HG02798 (cell line): ENCODE data around the gene BTRC.
"Not testable (repeated sequence)": the region's sequence is repeated elsewhere in the genome, so short reads cannot be mapped to it uniquely, and the experiment has no call there.

Experiments
- ATAC-seq: cut with Tn5 transposase; IDR thresholded peaks from one replicate; pipeline ENCODE4 v1.9.1; 2021; ENCODE audit warnings: mild to moderate bottlenecking; ENCODE audit not compliant: unreplicated experiment, poor library complexity

BTRC gene

GRCh38 chr10:101353692-101354327 is at the start of gene BTRC:
TSS of gene BTRC (plus strand) at chr10:101354165. CDS start at chr10:101354181, 16 bp downstream.
- peak; percentile 96 for ATAC-seq

DNA sequence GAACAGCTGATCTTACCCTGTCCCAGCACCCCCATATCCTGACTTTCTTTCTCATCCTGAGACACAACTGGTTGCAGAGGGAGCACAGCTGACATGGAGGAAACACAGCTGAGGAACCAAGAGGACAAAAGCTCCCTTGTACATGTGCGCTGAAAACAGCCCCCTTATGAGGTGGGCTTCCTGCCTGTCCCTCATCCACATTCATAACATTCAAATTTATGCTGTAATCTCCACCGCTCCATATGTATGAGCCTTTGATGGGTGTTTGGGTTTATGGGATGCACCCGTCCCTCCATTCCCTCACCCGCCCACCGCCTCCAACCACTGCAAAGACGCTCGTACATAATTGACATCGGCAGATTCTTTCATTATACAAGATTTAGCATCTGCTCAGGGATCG is 49.6 kb upstream of the BTRC start:
- ATAC-seq: no peak

DNA sequence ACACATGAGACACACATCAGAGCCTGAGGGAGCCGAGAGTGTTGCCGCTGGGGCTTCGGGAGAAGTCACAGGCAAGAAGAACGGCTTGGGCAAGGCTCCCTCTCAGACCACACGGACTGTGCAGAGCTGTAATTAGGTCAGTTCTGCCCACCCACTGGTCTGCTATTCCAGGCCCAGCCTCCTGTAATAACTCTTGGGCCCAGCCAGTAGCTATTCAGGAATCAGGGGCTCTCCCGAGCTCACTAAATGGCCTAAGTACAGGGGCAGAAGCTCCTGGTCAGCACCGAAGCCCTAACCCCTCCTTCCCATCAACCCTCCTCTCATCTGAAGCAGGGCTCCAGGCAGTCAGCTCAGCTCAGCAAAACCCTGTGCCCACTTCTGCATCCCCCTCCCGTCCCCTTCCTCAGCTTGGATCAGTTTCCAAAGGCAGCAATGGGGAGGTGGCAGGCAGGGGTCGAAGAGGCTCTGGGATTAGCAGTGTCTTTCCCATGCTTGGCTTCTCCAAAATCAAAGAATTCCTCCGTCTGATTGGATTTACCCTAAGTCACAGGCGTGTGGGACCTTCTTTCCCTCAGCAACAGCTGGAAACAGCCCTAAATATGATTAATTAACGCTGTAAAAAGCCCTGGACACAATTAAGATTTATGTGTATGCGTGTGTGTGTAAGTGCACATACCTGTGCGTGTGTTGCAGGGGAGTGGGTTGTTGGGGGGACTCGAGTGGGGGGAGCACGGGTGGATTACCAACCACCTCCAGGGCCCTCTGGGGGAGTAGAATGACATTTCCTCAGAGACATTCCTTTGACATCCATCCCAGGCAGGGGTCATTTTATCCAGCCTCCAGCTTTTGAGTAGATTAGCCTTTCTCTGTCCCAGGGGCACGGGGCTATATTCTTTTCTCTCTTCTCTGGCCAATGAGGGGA is 48.4 kb upstream of the BTRC start:
- ATAC-seq: no peak

DNA sequence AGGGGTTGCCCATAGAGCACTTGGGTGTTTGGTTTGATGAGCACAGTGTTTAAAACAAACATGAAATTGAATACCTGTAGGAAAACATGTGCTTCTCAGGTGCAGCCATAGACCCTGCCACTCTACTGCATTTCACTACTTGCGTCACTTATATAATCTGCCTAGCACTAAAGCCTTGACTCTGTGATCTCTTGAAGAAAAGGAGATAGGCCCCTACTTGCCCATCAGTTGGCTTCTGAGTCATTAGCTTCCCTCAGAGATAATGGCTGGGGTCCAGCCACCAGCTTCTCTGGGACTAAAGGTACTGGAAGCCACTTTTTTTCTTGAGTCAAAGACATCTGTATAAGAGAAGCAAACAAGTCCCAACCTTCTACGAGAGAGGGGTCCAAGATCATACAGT is 45.9 kb upstream of the BTRC start:
- ATAC-seq: no peak

GRCh38 chr10:101310529-101311184 is 43.3 kb upstream of the BTRC start:
- ATAC-seq: no peak

DNA sequence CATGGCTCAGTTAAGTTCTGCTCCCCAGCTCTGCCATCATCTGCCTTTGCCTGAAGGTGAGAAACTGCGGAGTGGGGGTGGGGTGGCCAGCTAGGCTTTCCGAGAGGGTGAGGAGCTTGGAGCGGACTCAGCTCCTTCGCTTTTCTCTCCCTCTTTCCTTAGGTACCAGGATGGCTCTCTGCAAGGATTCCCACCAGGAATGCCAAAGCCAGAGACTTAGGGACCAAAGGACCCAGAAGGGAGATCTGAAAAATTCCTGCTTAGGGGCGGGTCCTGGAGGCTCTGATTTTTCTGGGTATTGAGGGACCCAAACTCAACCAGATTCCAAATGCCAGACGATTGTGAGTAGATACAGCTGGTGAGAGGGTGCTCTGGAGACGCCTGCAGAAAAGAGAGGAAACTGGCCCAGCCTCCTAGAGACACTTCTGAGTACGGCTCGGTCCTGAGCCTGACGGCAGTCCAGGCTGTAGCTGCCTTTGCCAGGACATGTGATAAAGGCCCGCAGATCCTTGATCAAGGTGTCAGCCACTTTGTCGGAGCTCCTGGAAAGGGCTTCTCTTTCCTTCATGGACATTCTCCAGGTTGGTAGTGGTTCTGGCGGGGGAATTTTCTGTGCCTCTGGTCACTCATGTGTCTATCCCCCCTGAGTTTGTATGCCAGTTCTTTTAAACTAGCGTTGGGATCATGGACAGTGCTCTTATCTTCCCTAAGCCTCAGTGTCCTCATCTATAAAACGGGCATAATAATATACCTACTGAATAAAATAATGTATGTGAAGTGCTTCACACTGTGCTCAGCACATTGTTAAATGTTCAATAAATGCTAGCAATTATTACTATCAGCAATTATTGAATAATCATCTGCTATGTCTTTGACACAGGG is 42.5 kb upstream of the BTRC start:
- no peak for ATAC-seq

DNA sequence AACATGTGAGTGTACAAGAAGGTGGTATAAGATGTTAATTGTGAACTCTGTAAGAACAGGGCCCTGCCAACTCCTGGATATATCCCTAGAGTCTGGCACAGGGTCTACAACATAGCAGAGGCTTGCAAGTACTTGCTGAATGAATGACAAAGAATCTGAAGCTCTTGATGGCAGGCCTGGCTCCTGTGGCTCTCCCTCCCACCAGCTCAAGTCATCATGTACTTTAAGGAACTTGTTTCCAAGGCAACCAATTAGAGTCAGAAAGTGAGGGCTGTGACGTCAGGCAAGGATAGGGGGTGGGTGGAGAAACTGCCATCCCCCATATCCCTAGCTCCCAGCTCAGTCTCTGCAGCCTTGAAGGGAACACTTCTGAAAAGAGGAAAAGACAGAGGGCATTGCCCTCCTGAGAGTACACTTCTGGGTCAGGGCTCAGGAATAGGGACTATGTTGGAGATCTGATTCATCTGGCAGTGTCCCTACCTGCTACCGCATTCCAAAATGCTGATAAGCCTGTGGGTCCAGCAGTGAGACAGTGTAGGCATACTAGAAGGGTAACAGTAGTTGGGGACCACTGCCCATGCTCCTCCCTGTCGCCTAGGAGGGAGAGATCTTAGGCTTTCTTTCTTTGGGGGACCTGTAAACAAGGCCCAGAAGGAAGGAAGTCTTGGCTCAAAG is 34.6 kb upstream of the BTRC start:
- ATAC-seq: no peak

- ATAC-seq: no peak
Observed at GRCh38 chr10:101321073-101321472, 32.9 kb upstream of the BTRC start.

DNA sequence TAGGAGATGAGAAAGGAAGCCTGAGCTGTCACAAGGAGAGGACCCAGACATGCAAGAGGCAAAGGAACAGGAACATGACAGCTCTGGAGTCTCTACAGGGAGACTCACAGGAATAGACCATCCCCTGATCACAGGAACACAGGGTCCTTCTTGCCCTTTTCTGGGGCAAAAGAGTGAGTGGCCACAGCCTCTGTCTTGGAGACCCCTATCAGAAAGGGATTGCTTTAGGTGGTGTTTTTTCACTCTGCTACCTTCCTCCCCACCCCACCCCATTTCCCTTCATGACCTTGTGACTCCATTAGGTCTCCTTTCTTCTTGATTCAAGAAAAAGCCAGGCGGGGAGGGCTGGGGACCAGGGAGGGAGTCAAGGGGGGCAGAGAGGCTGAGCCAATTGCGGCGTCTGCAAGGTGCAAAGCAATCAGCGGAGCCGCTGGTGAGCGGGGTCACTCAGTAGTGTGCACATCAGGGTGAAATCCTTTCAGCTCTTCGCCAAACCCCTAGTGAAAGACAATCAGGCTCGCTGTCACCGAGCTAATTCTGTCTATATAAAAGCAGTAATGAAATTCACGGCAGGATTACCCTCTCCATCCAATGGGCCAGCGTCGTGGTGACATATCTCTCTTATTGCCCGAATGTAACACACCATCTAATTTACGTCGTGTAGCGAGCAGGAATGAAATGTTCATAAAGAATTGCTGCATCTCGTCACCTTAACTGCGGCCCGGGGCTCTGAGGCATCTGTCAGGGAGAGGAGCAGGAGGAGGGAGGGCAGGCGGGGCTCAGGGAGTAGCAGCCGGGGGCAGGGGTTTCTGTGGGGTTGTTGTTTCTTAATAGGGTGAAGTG is 31.5 kb upstream of the BTRC start:
- ATAC-seq: no peak

- ATAC-seq: no peak
Observed at GRCh38 chr10:101323495-101323894, 30.5 kb upstream of the BTRC start.

DNA sequence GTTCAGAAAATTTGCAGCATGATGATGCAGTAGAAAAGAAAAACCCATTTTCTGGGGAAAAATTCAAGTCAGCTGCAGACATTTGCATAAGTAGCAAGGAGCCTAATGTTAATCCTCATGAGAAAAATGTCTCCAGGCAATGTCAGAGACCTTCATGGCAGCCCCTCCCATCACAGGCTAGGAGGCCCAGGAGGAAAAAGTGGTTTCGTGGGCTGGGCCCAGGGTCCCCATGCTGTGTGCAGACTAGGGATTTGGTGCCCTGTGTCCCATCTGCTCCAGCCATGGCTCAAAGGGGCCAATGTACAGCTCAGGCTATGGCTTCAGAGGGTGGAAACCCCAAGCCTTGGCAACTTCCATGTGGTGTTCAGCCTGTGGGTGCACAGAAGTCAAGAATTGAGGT is 26.5 kb upstream of the BTRC start:
- not testable (repeated sequence) for ATAC-seq

DNA sequence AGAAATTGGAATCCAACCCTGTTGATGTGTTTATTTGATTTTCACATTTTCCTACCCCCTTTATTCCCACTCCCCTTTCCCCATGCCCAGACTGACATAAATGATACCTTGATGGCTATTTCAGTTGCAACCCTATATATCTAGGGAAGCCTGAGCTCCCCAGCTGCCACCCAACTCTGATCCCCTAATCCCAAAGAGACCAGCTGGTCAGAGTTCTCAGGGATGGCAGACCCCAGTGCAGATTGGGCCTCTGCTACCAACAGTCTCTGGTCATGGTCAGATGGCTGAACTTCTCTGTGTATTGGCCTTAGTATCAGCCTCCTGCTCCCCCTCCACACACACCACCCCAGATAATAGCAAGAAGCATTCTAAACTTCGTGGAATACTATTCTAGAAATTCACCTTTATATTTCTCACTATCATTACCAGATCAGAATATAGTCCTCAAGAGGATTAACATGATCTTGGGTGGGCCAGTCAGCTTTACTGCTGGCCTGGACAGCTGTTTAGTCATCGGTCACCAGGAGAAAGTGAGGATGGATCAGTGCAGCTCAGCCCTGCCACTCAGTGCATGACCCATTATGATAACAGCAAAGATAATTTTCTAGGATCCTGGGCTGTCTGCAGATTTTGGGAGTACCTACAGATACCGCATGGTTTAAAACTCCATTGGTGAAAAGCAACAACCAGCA is 24.5 kb upstream of the BTRC start:
- ATAC-seq: no peak

GRCh38 chr10:101330231-101330630 is 23.7 kb upstream of the BTRC start:
- ATAC-seq: no peak

DNA sequence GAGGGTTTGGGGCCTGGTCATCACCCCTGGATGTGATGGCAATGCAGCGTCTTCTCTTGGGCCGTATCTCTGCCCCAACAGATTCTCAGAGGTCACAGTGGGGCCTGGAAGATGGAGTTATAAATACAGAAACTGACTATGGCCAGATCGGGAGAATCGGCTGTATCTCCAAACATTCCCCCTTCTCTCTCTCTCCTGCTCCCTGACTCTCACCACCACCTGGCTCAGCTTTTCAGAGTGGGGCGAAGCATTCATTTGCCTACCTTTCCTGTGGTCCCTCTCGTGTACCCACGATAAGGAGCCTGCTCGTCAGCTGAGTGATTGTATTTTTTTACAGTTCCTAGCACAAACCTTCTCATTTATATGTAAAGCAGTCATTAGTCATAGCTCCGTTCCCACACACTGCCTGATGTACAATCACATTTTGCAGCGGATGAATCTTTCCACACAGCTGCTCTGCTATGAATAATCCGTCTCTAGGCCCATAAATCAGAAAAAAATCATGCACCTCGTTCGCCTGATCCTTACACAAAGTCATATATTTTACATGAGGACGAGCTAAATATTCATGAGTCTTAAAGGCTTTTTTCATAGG is 23.2 kb upstream of the BTRC start:
- ATAC-seq: no peak

DNA sequence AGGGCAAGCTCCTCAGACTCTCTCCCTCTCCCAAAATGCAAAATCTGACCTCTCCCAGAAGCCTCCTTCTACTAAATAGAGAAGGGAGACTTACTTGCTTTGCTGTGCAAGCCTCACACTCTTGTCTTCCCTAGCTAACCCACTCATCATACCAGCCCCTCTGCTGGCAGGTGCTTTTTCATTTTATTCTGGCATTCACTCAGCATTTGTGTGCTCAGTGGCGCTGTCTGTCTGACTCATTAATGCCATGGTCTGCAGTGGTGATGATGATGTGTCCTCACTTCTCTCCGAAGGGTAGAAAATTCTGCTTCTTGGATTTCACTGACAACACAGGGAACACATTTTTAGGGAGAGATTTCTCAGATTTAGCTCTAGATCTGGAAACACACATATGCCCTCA is 22.0 kb upstream of the BTRC start:
- no peak for ATAC-seq

DNA sequence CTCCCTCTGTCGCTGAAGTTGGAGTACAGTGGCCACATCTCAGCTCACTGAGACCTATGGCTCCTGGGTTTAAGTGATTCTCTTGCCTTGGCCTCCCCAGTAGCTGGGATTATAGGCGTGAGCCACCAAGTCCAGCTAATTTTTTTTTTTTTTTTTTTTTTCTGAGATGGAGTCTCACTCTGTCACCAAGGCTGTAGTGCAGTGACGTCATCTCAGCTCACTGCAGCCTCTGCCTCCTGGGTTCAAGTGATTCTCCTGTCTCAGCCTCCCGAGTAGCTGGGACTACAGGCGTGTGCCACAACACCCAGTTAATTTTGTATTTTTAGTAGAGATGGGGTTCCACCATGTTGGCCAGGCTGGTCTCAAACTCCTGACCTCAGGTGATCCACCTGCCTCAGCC is 19.7 kb upstream of the BTRC start:
- ATAC-seq: not testable (repeated sequence)

- ATAC-seq: no peak
Observed at GRCh38 chr10:101336382-101336781, 17.6 kb upstream of the BTRC start.

DNA sequence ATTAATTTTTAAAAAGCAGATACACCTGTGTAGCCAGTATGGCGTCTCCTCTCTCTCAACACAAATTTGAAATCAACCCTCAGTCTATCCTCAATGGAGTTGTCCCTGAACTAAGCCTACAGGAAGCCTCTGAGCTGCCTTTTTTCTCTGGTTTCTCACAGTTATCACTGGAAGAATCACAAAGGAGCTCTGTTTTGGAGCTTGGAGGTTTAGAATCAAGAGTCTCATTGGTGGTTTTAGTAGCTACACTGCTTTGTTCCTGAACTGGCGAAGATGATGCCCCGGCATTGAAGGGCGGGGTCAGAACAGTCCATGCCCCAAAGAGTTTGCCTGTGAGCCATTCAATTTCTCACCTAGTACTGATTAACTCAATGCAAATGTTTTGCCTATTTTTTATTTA is 16.1 kb upstream of the BTRC start:
- no peak for ATAC-seq
